Measurements from ENCODE around the gene EDDM3A.

The EDDM3A gene

GRCh38 chr14:20790464-20791116 lies 44.9 kb downstream of the EDDM3A start:
- no peak for DNase-seq

DNA sequence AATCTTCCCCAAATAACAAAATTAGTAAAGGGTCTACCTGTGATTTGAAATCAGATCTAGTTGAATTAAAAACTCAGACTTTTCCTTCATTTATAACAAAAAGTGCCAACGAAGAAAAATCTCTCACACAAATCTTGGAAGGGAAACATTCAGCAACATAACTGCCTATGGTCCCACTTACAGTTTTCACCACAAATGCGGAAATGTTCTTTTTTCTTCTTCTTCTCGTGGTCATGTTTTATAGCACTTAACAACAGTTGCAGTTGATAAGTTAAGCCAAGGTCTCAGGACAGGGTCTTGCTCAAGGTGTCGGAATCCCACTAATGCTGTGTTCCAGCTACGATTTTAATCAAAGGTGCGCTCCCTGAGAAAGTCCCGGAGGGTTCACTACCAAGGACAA lies 45.5 kb downstream of the EDDM3A start:
- no peak for DNase-seq

DNA sequence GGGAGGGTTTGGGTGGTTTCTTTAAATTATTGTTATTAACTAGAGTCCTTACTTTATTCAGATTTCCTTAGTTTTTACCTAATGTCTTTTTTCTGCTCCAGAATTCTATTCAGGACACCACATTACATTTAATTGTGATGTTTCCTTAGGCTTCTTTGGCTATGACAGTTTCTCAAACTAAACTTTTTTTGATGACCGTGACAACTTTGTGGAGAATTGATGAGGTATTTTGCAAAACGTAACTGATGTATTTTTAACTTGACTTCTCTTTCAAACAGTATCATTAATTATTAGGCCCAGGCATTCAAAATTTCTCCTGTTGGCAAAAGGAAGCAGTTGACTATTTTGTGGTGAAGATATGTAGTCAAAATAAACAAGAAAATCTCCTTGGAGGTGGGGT lies 45.9 kb downstream of the EDDM3A start:
- no peak for DNase-seq

- DNase-seq, result no peak
These were observed 46.9 kb downstream of the EDDM3A start for GRCh38 chr14:20792556-20792955.

GRCh38 chr14:20794644-20795369 lies 49.1 kb downstream of the EDDM3A start:
- DNase-seq, result no peak

GRCh38 chr14:20797164-20797563 lies 51.5 kb downstream of the EDDM3A start:
- no peak for DNase-seq
